HG02588 (cell line): Measurements from ENCODE around the gene SNRNP70.
"Not testable (repeated sequence)": the region's sequence is repeated elsewhere in the genome, so short reads cannot be mapped to it uniquely, and the experiment has no call there.

ENCODE experiments used
- ATAC-seq: cut with Tn5 transposase; IDR thresholded peaks from one replicate; pipeline ENCODE4 v1.9.1; 2021; ENCODE audit warnings: mild to moderate bottlenecking, moderate library complexity; ENCODE audit not compliant: unreplicated experiment

Gene SNRNP70, protein sequence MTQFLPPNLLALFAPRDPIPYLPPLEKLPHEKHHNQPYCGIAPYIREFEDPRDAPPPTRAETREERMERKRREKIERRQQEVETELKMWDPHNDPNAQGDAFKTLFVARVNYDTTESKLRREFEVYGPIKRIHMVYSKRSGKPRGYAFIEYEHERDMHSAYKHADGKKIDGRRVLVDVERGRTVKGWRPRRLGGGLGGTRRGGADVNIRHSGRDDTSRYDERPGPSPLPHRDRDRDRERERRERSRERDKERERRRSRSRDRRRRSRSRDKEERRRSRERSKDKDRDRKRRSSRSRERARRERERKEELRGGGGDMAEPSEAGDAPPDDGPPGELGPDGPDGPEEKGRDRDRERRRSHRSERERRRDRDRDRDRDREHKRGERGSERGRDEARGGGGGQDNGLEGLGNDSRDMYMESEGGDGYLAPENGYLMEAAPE

DNA sequence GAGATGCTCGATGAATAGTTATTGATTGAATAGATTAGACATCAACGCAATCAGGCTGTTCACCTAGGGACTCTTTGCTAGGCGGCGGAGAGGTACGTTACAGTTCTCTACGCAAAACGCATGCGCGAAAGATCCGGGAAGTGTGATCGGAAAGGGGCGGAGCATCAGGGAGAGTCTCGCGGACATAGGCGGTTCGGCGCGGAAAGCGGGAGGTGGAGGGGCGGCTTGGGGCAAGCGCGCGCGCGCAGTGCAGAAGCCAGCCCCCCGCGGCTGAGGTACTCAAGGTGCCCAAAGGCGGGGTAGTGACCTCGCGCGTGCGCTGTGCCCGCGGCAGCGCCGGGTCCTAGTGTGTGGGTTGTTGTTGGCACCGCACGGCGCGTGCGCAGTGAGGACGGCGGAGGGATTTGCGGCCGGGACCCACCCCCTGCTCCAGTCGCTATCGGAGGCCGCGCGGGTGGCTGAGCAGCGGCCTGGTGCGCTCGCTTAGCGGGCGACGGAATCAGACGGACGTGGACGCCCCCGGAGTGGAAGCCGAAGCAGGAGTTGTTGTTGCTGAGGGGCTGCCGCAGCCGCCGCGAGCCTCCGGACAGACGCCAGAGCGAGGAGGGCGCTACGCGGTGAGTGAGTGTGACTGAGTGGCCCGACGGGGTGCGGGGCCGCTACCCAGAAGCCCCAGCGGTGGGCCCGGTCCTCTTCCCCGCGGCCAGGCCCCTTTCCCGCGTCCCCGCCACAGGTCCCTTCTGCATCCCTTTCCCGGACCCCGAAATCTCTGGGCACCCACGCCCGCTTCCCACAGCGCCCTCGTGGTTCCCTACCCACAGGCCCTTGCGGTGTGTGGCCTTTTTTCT is at the start of gene SNRNP70:
Gene SNRNP70, plus strand, starts transcription at position 432 of the 848 bp plus-strand sequence. CDS start 964 bp downstream, outside the sequence.
- peak; percentile 84 for ATAC-seq

DNA sequence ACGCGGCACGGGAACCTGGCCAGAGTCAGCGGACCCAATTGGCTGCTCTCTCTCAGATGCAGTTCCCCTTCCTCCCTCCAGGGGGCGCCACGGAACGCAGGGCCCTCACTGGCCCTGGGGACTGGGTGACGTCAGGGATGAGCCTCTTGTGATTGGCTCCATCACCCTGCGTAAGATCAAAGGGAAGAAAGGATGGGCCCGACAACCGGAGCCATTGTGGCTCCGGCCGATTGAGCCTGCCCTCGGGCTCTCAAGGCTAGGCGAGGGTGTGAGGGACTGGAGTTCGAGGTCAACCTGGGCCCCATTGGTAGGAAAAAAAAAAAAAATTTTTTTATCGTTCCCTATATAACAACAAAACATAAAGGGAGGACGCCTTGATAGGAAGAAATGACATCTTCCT is 48.4 kb upstream of the SNRNP70 start, which contains the start of gene CGB1:
Gene CGB1, minus strand, starts transcription at position 81 of the 400 bp plus-strand sequence. CDS start 184 bp downstream, outside the sequence.
- not testable (repeated sequence) for ATAC-seq

DNA sequence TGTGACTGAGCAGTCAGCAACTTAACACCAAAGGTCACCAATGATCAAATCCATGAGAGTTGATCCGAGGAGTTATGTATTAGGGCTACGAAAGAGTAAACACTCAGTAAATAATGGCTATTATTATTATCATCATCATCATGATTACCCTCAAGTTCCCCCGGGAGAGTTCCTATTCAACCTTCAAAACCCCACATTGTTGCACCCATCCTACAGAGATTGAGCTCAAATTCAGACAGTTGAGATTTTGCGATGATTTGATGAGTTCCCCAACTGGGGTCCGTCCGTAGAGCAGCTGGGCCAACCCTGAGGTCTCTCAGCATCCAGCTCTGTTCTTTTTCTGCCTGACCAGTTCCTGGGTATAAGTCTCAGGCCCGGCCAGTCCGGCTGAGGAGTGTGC is 47.1 kb upstream of the SNRNP70 start:
- not testable (repeated sequence) for ATAC-seq

DNA sequence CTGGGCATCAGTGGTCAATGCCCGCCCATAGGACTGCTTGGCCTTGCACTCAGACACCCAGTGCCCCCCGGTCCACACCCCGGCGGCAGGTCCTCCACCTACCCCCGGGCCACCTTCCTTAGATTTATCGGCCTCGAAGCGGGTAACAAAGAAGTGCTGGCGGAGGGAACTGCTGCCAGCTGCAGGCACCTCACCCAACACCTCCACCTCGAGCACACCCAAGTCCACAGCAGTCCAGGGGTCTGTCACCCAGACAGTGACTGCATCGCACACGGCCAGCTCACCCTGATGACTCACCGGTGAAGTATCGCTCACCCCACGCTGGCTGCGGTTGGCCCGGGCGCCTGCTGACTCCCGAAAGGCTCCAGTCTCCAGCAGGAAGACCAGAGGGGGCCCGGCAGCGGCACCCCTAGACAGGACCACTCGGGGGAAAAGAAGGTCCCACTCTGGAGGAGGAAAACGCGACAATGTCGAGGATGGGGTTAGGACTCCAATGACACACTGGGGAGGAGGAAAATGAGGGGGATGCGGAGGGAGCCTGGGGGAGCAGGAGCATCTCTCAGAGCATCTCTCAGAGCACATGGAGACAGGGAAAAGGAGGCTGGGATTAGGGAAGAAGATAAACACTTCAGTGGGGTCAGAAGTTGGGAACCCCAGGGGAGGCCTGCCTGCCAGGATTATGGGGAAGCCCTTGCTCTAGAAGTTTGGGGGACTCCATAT is 46.5 kb upstream of the SNRNP70 start:
- ATAC-seq, result not testable (repeated sequence)

DNA sequence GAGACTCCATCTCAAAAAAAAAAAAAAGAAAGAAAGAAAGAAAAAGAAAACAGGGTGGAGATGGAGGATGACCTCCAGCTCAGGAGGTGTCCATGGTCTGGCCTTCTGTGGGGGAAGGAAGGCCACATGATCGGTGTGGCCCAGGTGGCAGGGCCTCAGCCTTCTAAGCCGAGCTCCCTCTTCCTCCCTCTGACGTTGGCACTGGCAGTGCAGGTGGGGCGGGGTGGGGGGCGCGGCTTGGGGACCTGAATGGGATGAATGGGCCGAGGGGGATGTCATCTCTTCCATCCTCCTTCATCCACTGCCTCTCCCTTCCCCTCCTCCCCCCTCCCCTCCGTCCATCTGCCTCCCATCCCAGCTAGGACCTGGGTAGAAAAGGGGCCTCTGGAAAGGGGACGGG is 45.5 kb upstream of the SNRNP70 start:
- not testable (repeated sequence) for ATAC-seq

DNA sequence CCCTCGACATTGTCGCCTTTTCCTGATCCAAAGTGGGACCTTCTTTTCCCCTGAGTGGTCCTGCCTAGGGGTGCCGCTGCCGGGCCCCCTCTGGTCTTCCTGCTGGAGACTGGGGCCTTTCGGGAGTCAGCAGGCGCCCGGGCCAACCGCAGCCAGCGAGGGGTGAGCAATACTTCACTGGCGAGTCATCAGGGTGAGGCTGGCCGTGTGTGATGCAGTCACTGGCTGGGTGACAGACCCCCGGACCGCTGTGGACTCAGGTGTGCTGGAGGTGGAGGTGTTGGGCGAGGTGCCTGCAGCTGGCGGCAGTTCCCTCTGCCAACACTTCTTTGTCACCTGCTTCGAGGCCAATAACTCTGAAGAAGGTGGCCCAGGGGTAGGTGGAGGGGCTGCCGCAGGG is 43.1 kb upstream of the SNRNP70 start:
- ATAC-seq, result no peak

DNA sequence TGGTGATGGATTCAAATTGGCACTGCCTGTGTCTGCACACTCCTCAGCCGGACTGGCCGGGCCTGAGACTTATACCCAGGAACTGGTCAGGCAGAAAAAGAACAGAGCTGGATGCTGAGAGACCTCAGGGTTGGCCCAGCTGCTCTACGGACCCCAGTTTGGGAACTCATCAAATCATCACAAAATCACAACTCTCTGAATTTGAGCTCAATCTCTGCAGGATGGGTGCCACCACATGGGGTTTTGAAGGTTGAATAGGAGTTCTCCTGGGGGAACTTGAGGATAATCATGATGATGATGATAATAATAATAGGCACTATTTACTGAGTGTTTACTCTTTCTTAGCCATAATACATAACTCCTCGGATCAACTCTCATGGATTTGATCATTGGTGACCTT is 42.6 kb upstream of the SNRNP70 start:
- not testable (repeated sequence) for ATAC-seq

DNA sequence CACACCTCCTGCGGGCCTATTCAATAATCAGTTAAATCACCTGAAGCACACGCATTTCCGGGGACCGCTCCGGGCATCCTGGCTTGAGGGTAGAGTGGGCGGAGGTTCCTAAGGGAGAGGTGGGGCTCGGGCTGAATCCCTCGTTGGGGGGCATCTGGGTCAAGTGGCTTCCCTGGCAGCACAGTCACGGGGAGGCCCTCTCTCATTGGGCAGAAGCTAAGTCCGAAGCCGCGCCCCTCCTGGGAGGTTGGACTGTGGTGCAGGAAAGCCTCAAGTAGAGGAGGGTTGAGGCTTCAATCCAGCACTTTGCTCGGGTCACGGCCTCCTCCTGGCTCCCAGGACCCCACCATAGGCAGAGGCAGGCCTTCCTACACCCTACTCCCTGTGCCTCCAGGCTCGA is 41.7 kb upstream of the SNRNP70 start, which contains the start of gene CGB5:
Gene CGB5, plus strand, starts transcription at position 301 of the 400 bp plus-strand sequence. CDS start 362 bp downstream, outside the sequence.
- not testable (repeated sequence) for ATAC-seq

DNA sequence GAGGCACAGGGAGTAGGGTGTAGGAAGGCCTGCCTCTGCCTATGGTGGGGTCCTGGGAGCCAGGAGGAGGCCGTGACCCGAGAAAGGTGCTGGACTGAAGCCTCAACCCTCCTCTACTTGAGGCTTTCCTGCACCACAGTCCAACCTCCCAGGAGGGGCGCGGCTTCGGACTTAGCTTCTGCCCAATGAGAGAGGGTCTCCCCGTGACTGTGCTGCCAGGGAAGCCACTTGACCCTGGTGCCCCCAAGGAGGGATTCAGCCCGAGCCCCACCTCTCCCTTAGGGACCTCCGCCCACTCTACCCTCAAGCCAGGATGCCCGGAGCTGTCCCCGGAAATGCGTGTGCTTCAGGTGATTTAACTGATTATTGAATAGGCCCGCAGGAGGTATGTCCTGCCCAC is 36.2 kb upstream of the SNRNP70 start, which contains the start of gene CGB8:
Gene CGB8, minus strand, starts transcription at position 101 of the 400 bp plus-strand sequence. CDS start 372 bp downstream, outside the sequence.
- ATAC-seq, result not testable (repeated sequence)

DNA sequence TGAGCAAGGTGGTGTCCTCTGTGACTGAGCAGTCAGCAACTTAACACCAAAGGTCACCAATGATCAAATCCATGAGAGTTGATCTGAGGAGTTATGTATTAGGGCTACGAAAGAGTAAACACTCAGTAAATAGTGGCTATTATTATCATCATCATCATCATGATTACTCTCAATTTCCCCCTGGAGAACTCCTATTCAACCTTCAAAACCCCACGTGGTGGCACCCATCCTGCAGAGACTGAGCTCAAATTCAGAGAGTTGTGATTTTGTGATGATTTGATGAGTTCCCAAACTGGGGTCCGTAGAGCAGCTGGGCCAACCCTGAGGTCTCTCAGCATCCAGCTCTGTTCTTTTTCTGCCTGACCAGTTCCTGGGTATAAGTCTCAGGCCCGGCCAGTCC is 35.4 kb upstream of the SNRNP70 start:
- not testable (repeated sequence) for ATAC-seq

DNA sequence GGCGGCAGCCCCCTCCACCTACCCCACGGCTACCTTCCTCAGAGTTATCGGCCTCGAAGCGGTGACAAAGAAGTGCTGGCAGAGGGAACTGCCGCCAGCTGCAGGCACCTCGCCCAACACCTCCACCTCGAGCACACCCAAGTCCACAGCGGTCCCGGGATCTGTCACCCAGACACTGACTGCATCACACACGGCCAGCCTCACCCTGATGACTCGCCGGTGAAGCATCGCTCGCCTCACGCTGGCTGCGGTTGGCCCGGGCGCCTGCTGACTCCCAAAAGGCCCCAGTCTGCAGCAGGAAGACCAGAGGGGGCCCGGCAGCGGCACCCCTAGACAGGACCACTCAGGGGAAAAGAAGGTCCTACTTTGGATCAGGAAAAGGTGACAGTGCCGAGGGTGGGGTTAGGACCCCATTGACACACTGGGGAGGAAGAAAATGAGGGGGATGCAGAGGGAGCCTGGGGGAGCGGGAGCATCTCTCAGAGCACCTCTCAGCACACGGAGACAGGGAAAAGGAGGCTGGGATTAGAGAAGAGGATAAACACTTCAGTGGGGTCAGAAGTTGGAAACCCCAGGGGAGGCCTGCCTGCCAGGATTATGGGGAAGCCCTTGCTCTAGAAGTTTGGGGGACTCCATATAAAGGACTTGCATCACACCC is 34.7 kb upstream of the SNRNP70 start:
- not testable (repeated sequence) for ATAC-seq

DNA sequence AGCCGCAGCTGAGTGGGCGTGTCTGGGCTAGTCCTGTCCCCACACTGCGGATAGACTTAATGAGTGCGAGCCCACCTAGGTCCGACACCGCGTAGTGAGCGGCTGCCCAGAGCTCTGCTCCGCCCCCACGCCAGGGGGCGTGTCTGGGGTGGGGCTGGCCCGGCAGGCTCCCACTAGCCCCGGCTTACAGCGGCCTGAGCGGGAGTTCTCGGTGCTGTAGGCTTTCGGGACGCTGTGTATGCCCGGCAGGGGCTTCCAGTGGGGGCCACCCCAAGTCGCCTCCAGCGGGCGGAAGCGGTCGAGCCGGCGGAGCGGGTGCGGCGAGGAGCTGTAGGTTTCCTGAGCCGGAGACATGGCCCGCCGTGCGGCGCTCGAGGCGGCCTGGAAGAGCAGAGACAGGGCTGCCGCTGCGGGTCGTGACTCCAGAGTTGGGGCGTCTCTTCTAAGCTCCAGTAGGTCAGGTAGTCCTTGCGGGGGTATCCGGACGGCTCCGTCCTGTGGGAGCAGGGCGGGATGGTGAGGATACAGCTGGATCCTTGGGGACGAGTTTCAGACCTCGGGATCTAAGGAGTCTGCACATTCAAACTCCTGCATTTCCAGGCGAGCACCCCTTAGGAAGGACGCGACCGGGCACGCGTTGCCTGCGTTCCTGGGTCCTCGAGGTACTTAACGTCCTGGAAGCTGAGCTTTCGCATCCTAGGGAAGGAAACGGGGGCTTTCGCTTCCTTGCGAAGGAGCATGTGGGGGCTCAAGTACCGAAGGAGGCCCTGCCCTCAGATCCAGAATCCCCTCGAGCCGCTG is 28.9 kb upstream of the SNRNP70 start:
- peak; percentile 54 for ATAC-seq

DNA sequence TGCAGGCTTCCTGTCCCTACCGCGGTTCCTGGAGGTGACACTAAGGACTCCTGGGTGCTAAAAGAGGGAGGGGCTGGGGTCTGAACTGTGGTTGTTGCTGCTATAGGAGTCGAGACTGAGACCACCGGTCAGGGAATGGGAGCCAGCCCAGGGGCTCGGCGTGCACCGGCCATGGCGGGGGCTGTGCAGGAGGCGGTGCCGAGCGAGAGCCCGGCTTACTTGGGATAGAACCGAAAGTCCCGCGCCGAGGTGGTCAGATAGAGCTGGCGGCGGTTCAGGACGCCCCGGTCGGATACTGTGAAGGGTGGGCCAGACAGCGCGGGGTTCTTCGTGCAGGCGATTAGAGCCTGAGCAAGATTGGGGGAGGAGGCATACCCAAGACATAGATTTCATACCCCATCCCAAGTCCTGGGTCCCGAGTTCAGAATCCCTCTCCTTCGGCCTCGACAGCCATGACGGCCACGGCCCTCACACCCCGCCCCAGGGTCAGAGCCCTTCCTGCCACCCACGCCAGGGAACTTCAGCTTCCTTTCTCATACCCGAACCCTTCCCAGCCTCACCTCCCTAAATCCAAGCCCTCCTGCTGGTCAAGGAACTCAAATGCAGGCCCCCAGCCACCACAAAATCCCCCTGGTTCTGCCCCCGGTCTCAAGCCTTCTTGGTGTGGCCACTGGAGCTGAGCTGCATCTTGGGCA is 28.2 kb upstream of the SNRNP70 start:
- ATAC-seq, result not testable (repeated sequence)

DNA sequence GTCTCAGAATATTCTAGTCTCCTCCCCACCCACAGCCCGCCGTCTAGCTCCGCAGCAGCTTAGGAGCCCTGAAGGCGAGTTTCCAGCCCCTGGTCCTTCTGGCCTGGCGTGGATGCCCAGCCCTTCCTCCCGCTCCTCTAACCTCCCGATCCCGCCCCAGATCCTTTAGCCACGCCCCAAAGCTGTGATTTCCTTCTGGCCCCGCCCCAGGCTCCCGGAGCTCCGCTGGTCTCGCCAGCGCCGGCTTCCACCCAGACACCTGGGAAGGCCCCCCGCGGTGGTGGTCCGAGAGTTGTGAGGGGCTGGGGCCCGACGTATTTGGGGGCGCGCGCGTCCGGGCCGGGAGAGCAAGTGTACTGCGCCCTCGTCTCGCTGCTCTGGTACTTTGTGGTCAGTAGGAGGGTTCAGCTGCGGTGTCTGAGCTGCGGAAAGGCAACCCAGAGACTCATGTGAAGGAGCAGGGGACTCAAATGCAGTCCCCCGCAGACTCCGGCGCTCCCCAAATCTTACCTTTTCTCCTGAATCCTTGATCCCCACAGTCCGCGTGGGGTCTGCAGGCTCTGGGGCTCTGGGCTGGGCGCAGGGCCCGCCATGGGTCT is 27.5 kb upstream of the SNRNP70 start, which contains the start of gene CGB7:
Gene CGB7, minus strand, starts transcription at position 114 of the 599 bp plus-strand sequence. CDS start 2,374 bp downstream, outside the sequence.
- ATAC-seq, result no peak

DNA sequence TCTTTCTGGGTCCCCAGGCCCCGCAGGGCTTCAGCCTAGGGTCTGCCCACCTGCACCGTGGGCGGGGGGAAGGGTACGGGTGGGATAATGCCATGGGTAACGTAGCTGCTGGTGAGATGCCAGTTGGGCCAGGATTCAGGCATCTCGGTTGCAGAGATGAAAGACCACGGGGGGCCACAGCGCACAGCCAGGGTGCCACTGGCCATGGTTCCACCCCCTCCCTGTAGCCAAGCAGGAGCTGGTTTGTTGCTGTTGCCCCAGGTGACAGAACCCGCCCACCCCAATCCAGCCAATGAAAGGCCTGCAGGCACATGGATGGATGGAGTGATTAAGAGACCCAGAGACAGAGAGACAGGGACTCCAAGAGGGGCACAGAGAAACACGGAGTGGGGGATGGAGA is 26.7 kb upstream of the SNRNP70 start:
- ATAC-seq, result no peak

DNA sequence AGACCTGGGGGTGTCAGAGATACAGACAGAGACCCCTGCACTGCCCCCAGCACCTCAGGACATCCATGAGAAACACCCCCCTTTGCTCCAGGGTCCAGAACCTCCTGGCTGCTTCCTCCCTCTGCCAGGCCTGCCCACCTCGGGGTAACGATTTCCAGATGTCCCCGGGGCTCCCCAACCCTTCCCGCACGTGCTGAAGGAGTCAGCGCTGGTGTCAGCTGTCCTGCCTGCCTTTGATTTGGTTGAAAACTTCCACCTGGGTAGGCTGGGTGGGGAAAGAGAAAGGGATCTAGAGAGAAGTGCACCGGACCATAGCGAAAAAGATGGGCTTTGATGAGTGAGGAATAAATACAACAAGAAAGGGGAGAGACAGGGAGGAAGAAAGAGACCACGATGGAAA is 26.2 kb upstream of the SNRNP70 start:
- no peak for ATAC-seq

DNA sequence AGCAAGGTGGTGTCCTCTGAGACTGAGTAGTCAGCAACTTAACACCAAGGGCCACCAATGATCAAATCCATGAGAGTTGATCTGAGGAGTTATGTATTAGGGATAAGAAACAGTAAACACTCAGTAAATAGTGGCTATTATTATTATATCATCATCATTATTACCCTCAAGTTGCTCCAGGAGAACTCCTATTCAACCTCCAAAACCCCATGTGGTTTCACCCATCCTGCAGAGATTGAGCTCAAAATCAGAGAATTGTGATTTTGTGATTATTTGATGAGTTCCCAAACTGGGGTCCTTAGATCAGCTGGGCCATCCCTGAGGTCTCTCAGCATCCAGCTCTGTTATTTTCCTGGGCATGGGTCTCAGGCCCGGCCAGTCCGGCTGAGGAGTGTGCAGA is 24.3 kb upstream of the SNRNP70 start:
- ATAC-seq, result no peak

DNA sequence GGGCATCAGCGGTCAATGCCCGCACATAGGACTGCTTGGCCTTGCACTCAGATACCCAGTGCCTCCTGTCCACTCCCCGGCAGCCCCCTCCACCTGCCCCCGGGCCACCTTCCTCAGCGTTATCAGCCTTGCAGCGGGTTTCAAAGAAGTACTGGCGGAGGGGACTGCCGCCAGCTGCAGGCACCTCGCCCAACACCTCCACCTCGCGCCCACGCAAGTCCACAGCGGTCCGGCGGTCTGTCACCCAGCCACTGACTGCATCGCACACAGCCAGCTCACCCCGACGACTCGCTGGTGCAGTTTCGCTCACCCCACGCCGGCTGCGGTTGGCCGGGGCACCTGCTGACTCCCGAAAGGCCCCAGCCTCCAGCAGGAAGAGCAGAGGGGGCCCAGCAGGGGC is 23.8 kb upstream of the SNRNP70 start:
- no peak for ATAC-seq
